Natural killer cell (primary cell): ENCODE measurements around the gene NFILZ. TPM values are rescaled to one million over a fixed set of nuclear protein-coding genes. Genes with fewer than 3 reads are reported as not detected.

Source experiments
- ATAC-seq, 3 donors: fragments of 150-1000 bp in 2 of 3; fragments of 200-7000 bp in 1 of 3; cut with Tn5 transposase; 1 replicate in 1 of 3; 2 replicates in 2 of 3; pipeline ENCODE4 v1.10.0; 2021; ENCODE audit warnings: mild to moderate bottlenecking in 2 of 3, moderate library complexity in 2 of 3
- DNase-seq, 2 donors: peaks; one replicate each; pipeline versions ENCODE4 v3.0.0 to v3.0.0-alpha.2; 2013 to 2021; ENCODE audit warnings: mixed read lengths in 1 of 2
- H3K27ac ChIP-seq: one replicate; pipeline ENCODE4 v1.5.1; 2013; ENCODE audit warnings: mild to moderate bottlenecking, low read length
- H3K27me3 ChIP-seq: one replicate; pipeline ENCODE4 v1.6.1; 2013; ENCODE audit warnings: low read length; ENCODE audit not compliant: control insufficient read depth, insufficient read depth
- H3K36me3 ChIP-seq: one replicate; pipeline ENCODE4 v1.6.1; 2013; ENCODE audit warnings: low read length; ENCODE audit not compliant: control insufficient read depth, insufficient read depth
- H3K4me1 ChIP-seq: one replicate; pipeline ENCODE4 v1.6.1; 2013; ENCODE audit warnings: low read length; ENCODE audit not compliant: control insufficient read depth, insufficient read depth
- H3K4me3 ChIP-seq: one replicate; pipeline ENCODE4 v1.5.1; 2013; ENCODE audit warnings: low read length
- H3K9me3 ChIP-seq: one replicate; pipeline ENCODE4 v1.6.1; 2013; ENCODE audit warnings: low read length; ENCODE audit not compliant: control insufficient read depth, insufficient read depth
- H3K27ac Mint-ChIP-seq, 2 donors: one replicate each; pipeline ENCODE4 v1.8.0; 2022; ENCODE audit warnings: mild to moderate bottlenecking in 2 of 2, mixed read lengths in 2 of 2, moderate library complexity in 1 of 2
- H3K27me3 Mint-ChIP-seq, 2 donors: one replicate each; pipeline ENCODE4 v1.8.0; 2022; ENCODE audit warnings: low read depth in 2 of 2, mixed read lengths in 2 of 2
- H3K36me3 Mint-ChIP-seq: one replicate; pipeline ENCODE4 v1.8.0; 2022; ENCODE audit warnings: mixed read lengths
- H3K4me1 Mint-ChIP-seq, 2 donors: one replicate each; pipeline ENCODE4 v1.8.0; 2022; ENCODE audit warnings: mixed read lengths in 2 of 2
- H3K4me3 Mint-ChIP-seq: one replicate; pipeline ENCODE4 v1.8.0; 2022; ENCODE audit warnings: mild to moderate bottlenecking, moderate library complexity, mixed read lengths
- H3K9me3 Mint-ChIP-seq, 2 donors: one replicate each; pipeline ENCODE4 v1.8.0; 2022; ENCODE audit warnings: mixed read lengths in 2 of 2
- WGBS: methylation state at CpG from one replicate; pipeline ENCODE4 v1.1.7; 2013; ENCODE audit warnings: missing lambda C conversion rate; ENCODE audit not compliant: insufficient coverage; 5-methylcytosine and 5-hydroxymethylcytosine counted together
- intact Hi-C: fragments of 100-400 bp; cut with micrococcal nuclease; formaldehyde crosslinking; loops from one replicate; pipeline ENCODE4 v1.14.2; 2022
- total RNA-seq, 4 donors: library from RNA; stranded (reverse); fragments of 120-200 nt in 1 of 4; gene quantifications; one replicate each; pipeline versions ENCODE4 v1.2.3 to v1.2.4, GENCODE V29; 2013 to 2022
- TF ChIP-seq, protein P1 (sequence below): fragments of 200-600 bp; IDR thresholded peaks from one replicate; pipeline ENCODE4 v1.8.0; 2022; ENCODE audit warnings: antibody characterized with exemption

The NFILZ gene
- total RNA-seq, 3 donors from 2014 or later (not counting 1 experiment from before 2014, with no cell fraction given): not detected

DNA sequence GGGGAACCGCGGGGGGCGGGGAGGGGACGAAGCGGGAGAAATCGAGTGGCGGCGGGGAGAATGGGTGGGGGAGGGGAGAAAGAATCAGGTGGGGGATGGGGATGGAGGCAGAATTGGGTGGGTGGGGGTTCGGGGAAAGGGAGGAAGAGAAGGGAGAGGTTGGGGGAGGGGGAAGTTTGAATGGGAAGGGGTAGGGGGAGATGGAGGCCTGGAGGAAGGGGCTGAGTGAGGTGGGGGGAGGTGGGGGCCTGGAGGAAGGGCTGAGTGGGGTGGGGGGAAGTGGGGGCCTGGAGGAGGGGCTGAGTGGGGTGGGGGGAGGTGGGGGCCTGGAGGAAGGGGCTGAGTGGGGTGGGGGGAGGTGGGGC is 19.5 kb upstream of the NFILZ start:
- Mint-ChIP-seq H3K4me3 (no peak overlapping the region), H3K36me3 (no peaks in the 10 kb centered on the region), H3K27me3 (peaks cover 0 to 2% of the 10 kb centered on the region in 2 donors), H3K9me3 (no peaks in the 10 kb centered on the region), H3K27ac (peak overlapping the region; percentile 85 to 92), H3K4me1 (peaks cover 46 to 78% of the 10 kb centered on the region in 2 donors)
- no peak overlapping the region for H3K27ac ChIP-seq
- no peak overlapping the region for H3K4me3 ChIP-seq
- ATAC-seq: no peak
- H3K4me1 ChIP-seq: peaks cover 55% of the 10 kb centered on the region
- intact Hi-C loops: no loop called here
- H3K27me3 ChIP-seq: no peaks in the 10 kb centered on the region
- 0% methylated on average over 9 of the region's 9 CpGs for WGBS
- H3K36me3 ChIP-seq: no peaks in the 10 kb centered on the region
- no peak for DNase-seq
- TF ChIP-seq, protein P1, sequence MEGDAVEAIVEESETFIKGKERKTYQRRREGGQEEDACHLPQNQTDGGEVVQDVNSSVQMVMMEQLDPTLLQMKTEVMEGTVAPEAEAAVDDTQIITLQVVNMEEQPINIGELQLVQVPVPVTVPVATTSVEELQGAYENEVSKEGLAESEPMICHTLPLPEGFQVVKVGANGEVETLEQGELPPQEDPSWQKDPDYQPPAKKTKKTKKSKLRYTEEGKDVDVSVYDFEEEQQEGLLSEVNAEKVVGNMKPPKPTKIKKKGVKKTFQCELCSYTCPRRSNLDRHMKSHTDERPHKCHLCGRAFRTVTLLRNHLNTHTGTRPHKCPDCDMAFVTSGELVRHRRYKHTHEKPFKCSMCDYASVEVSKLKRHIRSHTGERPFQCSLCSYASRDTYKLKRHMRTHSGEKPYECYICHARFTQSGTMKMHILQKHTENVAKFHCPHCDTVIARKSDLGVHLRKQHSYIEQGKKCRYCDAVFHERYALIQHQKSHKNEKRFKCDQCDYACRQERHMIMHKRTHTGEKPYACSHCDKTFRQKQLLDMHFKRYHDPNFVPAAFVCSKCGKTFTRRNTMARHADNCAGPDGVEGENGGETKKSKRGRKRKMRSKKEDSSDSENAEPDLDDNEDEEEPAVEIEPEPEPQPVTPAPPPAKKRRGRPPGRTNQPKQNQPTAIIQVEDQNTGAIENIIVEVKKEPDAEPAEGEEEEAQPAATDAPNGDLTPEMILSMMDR: no peak
- no peaks in the 10 kb centered on the region for H3K9me3 ChIP-seq

DNA sequence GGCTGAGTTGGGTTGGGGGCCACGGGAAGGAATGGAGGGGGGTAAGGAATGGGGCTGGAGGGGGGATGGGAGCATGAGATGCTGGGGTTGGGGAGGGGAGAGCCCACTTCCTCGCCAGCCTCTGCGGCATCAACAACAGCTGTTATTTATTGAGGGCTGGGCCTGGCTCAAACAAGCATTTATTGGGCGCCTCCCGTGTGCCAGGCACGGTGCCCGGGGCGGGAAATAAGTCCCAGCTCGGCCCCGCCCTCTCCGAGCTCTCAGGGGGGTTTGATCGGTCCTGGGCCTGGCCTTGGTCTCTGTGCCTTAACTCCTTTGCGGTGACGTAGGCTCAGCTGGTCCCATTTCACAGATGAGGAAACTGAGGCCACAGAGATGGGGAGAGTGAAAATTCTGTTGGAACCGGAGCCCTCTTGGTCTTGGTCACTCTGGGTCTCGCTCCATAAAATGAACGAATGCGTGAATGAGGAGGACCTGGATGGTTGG is 19.0 kb upstream of the NFILZ start:
- 50% methylated on average over 18 of the region's 18 CpGs for WGBS
- TF ChIP-seq, protein P1: no peak
- peak overlapping the region; percentile 83 for H3K4me3 Mint-ChIP-seq
- peaks cover 0 to 2% of the 10 kb centered on the region in 2 donors for H3K27me3 Mint-ChIP-seq
- Histone ChIP-seq H3K4me1 (peaks cover 59% of the 10 kb centered on the region), H3K27me3 (no peaks in the 10 kb centered on the region), H3K9me3 (no peaks in the 10 kb centered on the region), H3K4me3 (no peak overlapping the region), H3K27ac (peak overlapping the region; percentile 37), H3K36me3 (no peaks in the 10 kb centered on the region)
- no peaks in the 10 kb centered on the region for H3K9me3 Mint-ChIP-seq
- H3K27ac Mint-ChIP-seq: peak overlapping the region; percentile 85 to 92
- no peaks in the 10 kb centered on the region for H3K36me3 Mint-ChIP-seq
- intact Hi-C loops: no loop called here
- H3K4me1 Mint-ChIP-seq: peaks cover 50 to 78% of the 10 kb centered on the region in 2 donors
- ATAC-seq (no peak), DNase-seq (peak in 1 of 2 donors; percentile 49)

DNA sequence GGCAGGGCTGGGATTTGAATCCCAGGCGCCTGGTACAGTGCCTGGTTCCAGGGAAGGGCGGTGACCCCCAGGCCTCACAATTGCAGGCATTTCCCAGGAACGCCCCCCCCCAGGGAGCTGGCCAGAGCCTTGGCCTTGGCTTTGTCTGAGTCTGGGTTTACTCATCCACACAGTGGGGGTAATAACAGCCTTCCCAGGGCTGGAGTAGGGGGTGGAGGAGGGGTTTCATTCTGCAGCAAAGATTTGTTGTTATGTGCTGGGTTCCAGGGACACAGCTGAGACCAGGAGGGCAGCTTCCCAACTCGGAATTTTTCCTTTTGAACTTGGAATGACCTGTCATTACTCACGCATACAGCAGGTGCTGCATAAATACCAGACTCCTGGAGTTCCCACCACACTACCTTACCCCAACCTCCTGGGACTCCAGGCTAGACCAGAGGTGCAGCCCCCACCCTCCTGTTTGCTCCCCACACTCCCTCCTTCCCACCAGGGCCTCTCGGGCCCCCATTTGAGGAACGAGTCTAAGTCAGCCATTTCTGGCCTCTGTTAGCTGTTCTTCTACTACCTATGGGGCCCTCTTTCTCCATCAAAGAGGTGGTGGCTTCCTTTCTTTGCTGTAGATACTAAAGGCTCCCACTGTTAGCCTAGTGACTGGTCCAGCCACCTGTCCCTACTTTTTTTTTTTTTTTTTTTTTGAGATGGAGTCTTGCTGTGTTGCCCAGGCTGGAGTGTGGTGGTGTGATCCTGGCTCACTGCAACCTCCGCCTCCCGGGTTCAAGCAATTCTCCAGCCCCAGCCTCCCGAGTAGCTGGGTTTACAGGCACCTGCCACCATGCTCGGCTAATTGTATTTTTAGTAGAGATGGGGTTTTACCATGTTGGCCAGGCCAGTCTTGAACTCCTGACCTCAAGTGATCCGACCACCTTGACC is 18.3 kb upstream of the NFILZ start:
- TF ChIP-seq, protein P1: no peak
- Histone ChIP-seq H3K27ac (peak overlapping the region; percentile 56), H3K9me3 (no peaks in the 10 kb centered on the region), H3K4me1 (peaks cover 59% of the 10 kb centered on the region), H3K27me3 (no peaks in the 10 kb centered on the region), H3K4me3 (no peak overlapping the region), H3K36me3 (no peaks in the 10 kb centered on the region)
- H3K27ac Mint-ChIP-seq: peak overlapping the region; percentile 85 to 92
- DNase-seq: peak in 1 of 2 donors; percentile 48
- H3K9me3 Mint-ChIP-seq: no peaks in the 10 kb centered on the region
- peaks cover 50 to 70% of the 10 kb centered on the region in 2 donors for H3K4me1 Mint-ChIP-seq
- intact Hi-C loops: no loop called here
- ATAC-seq: peak in 1 of 3 donors; percentile 4
- WGBS: 70% methylated on average over 11 of the region's 12 CpGs
- peaks cover 0 to 2% of the 10 kb centered on the region in 2 donors for H3K27me3 Mint-ChIP-seq
- peak overlapping the region; percentile 82 for H3K4me3 Mint-ChIP-seq
- no peaks in the 10 kb centered on the region for H3K36me3 Mint-ChIP-seq
